Hepatic stellate cell (primary cell): ENCODE measurements around the gene GPC6.
"Not testable (repeated sequence)": the region's sequence is repeated elsewhere in the genome, so short reads cannot be mapped to it uniquely, and the experiment has no call there.

Experiments used
- DNase-seq: peaks from one replicate; pipeline ENCODE4 v3.0.0; 2011; ENCODE audit warnings: low spot score

The GPC6 gene

DNA sequence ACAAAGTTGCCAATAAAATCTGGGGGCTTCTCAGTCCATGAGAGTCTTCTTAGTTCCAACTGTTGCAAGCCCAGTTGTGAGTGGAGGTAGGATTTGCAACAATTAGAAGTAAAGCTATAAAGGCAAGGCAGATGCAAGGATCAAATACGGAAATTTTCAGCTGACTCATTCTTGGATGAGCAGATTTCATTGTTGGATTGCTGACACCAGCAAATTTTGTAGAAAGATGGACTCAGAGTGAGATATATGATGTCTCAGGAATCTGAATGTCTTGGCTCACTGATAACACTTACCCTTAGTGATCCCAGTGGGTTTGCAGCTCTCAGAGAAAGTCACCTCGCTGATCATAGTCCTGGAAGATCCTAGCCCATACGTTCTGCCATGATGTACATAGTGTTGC is 209.0 kb downstream of the GPC6 start:
- DNase-seq, result no peak

DNA sequence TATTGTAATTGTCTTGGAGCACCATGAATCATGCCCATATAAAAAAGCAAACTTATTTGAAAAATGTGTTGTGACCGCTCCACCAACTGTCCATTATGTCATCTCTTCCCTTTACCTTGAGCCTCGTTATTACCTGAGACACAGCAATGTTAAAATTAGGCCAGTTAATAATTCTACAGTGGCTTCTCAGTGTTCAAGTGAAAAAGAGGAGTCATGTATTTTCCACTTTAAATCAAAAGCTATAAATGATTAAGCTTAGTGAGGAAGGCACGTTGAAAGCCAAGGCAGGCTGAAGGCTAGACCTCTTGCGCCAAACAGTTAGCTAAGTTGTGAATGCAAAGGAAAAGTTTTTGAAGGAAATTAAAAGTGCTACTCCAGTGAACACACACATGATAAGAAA is 210.5 kb downstream of the GPC6 start:
- no peak for DNase-seq

DNA sequence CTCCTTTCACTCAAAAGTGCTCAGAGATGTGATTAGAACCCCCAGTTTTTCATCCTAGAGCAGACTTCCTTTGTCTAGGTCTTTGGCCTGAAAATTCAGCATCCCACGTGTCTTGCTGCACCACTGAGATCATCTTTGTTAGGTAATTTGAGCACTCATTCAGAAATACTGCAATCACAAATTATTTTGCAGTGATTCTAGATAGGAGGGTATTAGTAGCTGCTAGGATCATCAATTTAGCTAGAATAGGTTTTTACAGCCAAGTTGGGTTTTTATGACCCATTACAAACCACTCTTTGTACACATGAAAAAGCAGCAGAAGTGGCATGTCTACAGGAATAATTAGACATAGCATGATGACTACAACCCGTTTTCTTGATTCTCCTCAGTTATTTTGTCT is 219.6 kb downstream of the GPC6 start:
- no peak for DNase-seq

DNA sequence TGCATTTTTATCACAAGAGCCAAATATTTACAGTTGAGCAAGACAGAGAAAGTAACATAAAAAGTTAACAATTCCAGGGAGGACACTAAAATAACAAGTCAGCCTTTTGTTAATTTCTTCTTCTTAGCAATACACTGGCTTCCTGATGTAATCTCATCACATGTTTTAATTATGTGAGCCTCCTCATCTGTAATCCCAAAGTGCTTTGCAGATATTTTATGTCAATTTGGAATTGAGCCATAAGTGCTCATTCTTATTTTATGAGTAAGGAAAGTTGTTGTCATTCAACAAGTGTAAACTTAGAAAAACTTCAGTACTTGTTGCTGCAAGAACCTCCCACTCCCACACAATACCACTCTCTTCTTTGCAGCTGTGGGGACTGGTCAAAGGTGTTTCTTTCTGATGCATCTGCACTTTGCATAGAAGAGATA is 223.6 kb downstream of the GPC6 start:
- DNase-seq, result no peak

DNA sequence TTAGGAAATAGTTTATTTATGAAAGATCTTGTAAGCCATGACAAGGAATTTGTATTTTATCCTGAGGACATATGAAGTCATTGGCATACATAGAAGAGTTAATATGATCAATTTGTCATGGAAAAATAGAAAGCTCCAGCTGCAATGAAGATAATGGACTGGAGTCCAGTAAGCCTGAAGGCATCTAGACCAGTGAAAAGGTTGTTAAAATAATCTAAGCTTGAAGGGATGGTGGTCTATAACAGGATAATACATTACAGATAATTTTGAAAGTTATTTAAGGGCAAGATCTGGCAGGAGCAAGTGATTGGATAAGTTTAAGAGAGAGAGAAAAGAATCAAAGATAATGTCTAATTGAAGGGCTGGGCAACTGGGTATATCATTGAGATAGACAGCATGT is 224.2 kb downstream of the GPC6 start:
- no peak for DNase-seq

DNA sequence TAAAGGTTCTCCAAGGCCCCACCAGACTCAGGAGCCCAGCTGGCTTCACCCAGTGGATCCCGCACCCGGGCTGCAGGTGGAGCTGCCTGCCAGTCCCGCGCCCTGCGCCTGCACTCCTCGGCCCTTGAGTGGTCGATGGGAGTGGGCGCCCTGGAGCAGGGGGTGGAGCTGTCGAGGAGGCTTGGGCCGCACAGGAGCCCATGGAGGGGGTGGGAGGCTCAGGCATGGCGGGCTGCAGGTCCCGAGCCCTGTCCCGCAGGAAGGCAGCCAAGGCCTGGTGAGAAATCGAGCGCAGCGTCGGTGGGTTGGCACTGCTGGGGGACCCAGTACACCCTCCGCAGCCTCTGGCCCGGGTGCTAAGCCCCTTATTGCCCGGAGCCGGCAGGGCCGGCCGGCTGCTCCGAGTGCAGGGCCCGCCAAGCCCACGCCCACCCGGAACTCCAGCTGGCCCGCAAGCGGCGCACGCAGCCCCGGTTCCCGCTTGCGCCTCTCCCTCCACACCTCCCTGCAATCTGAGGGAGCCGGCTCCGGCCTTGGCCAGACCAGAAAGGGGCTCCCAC is 228.1 kb downstream of the GPC6 start:
- not testable (repeated sequence) for DNase-seq

DNA sequence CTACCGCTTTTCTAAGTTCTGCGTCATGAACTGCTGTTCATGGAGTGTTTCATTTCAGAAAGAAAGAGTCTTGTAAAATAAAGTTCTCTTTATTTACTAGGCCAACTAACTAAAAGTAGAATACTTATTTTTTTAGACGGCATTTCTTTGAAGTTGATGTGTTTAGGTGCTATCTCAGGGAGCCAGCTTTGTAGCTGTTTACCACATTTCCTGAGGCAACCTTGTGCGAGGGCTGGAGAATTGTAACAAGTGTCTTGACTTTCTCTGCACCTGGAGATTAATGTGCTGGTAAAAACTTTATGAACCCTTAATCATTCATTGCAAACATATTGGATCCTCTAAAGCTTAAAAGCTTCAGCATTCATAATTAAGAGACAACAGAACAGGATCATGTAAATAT is 229.3 kb downstream of the GPC6 start:
- DNase-seq, result no peak

DNA sequence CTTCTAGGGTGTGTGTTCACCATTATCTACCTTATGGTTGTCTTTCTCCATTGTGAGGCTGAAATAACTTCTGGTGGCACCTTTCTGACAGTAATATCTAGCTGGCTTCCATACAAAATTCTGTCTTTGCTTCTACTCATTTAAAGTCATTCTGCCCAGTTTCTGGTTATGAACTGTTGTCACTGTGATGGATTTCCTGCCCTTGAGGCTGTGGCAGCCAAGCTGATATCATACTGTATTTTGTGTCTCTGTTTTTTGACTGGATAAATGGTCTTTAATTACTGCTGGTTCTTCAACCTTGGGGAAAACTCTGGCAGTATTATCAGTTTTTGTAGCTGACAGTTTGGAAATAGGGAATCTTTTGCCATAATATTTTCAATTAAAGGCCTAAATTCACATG is 233.4 kb downstream of the GPC6 start:
- DNase-seq, result no peak

DNA sequence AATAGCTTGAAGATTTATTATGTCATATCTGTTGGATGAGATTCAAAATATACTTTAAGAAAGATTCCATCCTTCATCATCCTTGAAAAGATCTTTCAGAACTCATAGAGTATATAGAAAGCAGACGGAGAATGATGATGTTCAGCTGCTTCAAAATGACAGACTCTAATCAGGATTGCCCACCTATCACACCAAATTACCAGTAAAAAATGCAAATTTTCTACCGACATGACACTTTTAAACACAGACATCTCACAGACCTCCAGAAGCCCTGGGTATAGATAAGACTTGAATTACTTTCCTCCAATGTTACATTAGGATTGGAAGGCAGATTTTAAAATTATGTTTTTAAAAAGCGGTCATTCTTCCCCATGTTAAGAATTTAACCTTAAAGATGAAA is 235.5 kb downstream of the GPC6 start:
- no peak for DNase-seq

DNA sequence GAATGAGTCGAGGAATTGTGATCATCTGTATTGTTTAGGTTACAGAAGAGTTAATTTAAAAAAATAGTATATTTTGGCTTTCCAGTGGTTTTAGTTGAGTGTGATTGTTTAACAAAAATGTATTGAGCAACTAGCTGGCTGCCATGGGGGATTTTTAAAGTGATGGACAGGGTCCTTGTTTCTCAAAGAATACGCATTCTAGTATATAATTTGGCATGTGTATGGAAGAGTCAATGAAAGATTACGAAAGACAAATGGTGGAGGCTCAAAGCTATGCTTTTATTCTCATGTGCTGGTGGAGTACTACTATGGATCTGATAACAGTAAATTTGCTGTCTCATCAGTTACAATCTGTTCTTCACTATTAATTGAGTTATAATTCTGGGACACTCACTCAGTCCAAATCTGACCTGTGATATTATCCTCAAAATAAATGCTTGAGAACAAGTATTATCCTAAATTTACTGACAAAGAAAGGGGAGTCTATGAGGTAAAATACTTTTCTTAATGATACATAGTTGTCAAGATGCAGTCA is 240.0 kb downstream of the GPC6 start:
- DNase-seq, result no peak

DNA sequence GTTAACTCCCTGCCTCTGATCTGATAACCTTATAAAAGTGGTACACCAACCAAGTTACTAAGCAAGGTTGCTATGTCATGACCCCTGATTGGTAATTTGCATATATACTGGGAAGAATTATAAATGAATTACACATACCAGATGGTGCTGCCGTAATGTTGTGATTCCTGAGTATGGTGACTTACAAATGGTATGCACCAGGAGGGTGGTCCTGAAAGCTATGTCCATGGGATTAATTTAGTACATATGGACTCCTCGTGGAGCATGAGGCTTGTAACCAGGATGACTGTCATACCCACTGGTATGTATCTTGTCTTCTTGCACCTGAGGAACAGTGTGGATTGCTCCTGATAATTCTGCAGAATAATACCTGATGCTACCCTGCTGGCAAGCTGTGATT is 240.6 kb downstream of the GPC6 start:
- DNase-seq, result no peak

DNA sequence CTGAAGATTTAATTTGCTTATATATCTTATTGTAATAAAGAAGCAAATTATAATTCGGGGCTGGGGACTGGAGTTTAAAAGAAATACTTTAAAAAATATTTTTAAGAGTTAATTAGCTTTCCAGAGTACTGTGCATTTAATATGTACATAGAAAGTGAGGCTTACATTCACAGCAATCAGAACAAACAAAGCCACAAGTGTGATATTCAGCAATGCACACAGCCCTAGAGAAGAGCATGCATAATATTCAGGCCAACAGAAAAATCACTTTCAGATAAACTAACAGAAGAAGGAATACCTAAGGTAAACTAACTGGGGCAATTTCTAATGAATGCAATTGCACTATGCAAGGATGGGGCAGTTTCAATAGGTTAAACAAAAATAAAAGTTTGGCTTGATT is 241.8 kb downstream of the GPC6 start:
- DNase-seq, result no peak

DNA sequence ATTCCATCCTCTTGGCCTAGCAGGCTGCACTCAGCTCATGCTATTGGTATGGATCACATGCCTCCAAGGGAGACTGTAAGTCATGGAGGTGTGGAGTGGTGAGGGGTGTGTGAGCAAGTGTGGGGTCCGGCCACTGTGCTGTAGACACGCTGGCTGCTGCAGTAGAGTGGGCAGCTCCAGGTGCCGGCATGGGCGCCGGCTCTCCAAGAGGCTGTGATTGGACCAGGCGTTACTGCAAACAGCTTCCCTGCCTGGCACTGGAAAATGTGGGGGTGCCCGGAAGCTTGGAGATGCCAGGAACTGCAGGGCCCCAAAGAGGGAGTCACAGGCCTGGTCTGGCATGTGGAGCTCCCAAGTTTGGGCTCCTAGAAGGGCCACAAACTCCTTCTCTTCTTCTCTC is 245.7 kb downstream of the GPC6 start:
- no peak for DNase-seq

DNA sequence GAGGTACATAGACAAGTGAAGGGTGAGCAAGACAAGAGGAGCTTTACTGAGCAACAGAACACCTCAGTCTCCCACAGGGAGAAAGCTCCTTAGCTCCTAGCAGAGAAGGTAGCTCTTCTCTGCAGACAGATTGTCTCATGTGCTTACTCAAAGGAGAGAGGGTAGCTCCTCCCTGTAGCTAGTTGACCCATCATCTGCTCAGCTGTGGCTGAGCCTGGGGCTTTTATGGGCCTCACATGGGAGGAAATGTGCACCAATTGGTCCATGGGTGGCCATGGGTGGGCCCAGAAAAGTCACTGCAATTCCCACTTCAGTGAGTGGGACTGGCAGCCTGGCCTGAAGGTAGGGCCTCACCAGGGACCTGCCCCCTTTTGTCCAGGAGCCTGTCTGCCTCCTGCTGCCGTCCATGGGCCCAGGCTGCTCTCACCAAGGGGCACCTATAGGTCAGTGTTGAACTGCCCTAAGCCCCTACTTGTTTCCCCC is 246.2 kb downstream of the GPC6 start:
- DNase-seq, result no peak

DNA sequence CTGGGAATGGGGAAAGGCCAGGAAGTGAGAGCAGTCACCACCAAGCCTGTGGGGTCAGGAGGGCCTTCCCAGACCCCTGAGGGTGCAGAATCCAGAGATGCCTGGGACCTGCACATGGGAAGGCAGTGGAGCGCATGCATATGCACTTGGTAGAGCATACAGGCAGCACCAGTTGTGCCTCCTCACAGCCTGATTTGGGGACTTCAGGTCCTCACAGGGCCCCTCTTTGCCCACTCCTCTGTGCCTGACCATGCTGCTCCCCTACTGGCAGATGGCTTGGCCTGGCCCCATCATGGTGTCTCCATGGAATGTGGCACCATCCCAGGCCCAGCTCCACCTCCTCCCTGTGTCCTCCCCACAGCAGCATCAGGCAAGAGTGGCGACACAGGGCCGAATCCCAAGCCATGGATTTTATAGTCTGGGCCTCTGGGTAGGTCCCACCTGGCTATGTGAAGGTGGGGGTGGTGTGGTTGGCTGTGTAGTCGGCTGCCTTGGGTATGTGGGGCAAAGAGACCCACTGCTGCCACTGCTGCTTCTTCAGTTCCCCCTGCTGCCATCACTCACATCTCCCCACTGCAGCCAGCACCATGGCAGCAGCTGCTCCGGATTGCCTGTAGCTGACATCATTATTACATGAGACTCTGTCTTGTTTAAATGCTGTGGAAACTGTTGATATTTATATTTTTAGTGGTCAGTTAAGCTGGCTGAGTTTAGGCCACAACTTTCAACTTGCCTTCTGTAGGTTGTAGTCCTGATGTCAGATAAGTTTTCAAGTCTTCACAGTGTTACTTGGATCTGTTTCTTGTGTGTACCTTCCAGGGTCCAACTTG is 247.0 kb downstream of the GPC6 start:
- no peak for DNase-seq

DNA sequence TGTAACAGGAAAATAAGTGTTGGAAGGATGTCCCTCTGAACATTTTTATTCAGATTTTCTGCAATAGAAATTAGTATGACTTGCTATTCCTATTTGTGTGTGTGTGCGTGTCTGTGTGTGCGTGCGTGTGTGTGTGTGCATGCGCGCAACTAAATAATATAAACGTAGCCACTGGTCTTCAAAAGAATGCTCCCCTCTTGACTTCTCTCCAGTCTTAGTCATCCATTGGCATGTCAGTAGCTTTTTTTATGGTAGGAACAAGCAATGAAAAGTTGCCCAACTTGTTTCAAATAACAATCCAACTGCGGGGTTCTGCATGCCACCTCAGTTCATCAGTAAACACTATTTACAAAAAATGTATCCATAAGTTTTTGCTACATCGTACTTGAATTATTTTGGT is 249.6 kb downstream of the GPC6 start:
- DNase-seq, result no peak

DNA sequence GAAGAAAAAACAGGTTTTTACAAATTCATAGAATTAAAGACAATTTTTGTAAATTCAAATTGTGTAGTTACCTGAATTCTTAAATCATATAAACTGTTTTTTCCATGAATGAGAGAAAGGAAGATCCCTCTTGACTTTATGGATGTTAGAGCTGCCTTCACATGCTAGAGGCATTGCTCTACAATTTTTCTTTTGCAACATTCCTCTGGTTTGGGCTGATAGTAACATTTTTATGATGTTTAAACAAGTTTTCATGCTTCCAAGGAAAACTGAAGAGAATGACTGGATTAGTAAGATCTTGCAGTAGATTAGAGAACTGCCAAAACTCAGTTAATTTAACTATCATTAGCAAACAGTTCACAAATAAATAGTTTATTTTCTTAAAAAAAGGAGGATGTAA is 250.6 kb downstream of the GPC6 start:
- no peak for DNase-seq

DNA sequence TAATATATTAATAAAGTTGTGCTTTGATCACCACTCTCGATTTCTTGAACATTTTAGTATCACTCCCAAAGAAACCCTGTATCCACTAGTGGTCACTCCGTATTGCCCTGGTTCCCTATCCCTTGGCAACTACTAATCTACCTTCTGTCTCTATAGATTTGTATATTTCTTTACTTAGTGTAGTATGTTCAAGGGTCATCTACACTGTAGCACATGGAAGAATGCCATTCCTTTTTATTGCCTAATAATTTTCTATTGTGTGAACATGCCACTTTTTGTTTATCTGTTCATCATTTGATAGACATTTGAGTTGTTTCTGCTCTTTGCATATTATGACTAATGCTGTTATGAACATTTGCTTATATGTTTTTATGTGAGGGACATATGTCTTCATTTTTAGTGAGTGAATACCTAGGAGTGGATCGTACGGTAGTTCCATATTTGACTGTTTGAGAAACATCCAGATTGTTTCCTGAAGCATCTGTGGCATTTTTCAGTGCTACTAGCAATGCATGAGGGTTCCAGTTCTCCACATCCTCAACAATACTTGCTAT is 254.0 kb downstream of the GPC6 start:
- no peak for DNase-seq

DNA sequence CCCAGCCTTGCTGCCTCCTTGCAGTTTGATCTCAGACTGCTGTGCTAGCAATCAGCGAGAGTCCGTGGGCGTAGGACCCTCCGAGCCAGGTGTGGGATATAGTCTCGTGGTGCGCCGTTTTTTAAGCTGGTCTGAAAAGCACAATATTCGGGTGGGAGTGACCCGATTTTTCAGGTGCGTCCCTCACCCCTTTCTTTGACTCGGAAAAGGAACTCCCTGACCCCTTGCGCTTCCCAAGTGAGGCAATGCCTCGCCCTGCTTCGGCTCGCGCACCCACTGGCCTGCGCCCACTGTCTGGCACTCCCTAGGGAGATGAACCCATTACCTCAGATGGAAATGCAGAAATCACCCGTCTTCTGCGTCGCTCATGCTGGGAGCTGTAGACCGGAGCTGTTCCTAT is 269.5 kb downstream of the GPC6 start:
- not testable (repeated sequence) for DNase-seq

DNA sequence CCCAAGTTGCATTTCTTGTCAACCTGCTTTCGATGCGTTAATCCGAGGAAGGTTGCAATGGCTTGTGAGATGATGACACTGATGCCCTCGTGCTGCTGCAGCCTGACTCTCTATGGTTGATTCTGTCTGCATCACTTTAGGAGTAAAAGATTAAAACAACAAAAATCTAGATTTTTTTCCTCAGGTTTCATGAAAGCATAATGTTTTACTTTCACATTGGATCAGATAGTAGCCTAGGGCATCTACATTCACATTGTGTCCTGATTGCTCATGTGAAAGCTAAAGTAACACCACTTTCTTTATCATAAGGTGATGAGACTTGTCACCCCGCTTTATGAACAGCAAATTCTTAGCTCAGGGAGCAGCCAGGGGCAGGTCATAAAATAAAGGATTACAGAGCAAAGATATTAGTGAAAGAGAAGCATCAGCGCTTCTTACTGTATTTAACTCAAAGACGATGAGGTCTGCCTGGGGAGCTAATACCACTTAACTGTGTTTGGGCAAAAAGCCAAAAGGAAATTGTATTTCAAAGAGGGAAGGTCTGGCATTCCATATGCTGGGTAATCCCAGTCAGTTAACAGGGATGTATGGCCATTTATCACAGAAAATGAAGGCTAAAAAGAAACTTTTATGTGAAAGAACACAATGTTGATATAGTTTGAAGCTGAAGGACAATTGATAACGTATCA is 270.5 kb downstream of the GPC6 start:
- DNase-seq, result no peak

DNA sequence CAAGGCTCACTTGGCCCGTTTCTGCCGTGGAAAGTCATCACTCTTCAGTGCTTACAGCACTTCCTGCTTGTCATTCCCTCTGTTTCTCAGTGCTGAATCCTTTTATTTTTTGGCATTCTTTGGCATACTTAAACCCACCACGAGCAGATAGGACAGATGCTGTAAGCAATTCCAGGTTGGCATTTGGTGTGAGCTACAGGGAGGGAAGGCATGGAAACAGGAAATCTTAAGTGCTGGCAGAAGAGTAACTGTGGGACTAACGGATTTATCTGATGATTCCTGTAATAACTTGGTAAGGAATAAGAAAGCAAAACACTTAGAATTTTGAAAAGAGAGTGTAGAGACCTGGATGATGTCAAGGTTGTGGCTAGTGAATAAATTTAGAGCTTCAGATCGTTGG is 273.4 kb downstream of the GPC6 start:
- DNase-seq, result no peak

DNA sequence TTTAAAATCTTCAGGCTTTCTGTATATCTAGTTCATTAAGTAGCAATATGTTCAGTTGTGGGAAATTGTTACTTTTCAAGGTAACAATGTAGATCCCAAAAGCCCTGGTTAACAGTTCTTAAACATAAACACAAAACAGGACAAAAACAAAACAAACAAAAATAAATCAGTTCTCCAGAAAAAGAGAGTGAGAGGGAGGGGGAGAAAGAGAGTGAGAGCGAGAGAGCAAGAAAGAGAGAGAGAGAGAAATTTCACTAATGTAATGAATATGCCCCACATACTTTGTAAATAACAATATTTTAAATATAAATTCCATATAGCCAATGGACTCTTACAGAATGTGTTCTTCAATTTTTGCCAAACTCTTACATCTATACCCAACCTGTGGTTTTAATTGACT is 275.5 kb downstream of the GPC6 start:
- no peak for DNase-seq
